IPS-20b (cell line): Measurements from ENCODE around the gene PCBP4.
"Not testable (repeated sequence)": the region's sequence is repeated elsewhere in the genome, so short reads cannot be mapped to it uniquely, and the experiment has no call there.

ENCODE experiments used
- H3K27ac ChIP-seq: one replicate; pipeline ENCODE4 v1.5.1; 2013; ENCODE audit warnings: low read length
- H3K27me3 ChIP-seq: 2 replicates; pipeline ENCODE4 v1.6.1; 2013; ENCODE audit warnings: mild to moderate bottlenecking, low read length, inconsistent platforms; ENCODE audit not compliant: insufficient read depth
- H3K36me3 ChIP-seq: 2 replicates; pipeline ENCODE4 v1.6.1; 2013; ENCODE audit warnings: low read depth, mild to moderate bottlenecking, inconsistent platforms, low read length, moderate library complexity; ENCODE audit not compliant: insufficient read depth
- H3K4me1 ChIP-seq: 2 replicates; pipeline ENCODE4 v1.6.1; 2013; ENCODE audit warnings: mild to moderate bottlenecking, control low read depth, inconsistent platforms, low read length, moderate library complexity; ENCODE audit not compliant: insufficient read depth
- H3K4me3 ChIP-seq: 2 replicates; pipeline ENCODE4 v1.5.1; 2013; ENCODE audit warnings: mild to moderate bottlenecking, low read length, inconsistent platforms
- H3K9ac ChIP-seq: 2 replicates; pipeline ENCODE4 v1.6.1; 2013; ENCODE audit warnings: low read depth, mild to moderate bottlenecking, inconsistent platforms, low read length, moderate library complexity
- H3K9me3 ChIP-seq: 2 replicates; pipeline ENCODE4 v1.6.1; 2013; ENCODE audit warnings: mild to moderate bottlenecking, low read depth, low read length, inconsistent platforms; ENCODE audit not compliant: insufficient read depth

PCBP4 gene

GRCh38 chr3:51928981-51929380, 38.3 kb downstream of the PCBP4 start:
- not testable (repeated sequence) for H3K4me1 ChIP-seq, H3K9ac ChIP-seq, H3K27ac ChIP-seq, H3K9me3 ChIP-seq, H3K4me3 ChIP-seq, H3K27me3 ChIP-seq
- H3K36me3 ChIP-seq: peaks cover 21% of the 10 kb centered on the region

- no peaks in the 10 kb centered on the region for H3K27me3 ChIP-seq
- H3K9me3 ChIP-seq: no peaks in the 10 kb centered on the region
- H3K27ac ChIP-seq: no peak overlapping the region
- peaks cover 15% of the 10 kb centered on the region for H3K36me3 ChIP-seq
- no peaks in the 10 kb centered on the region for H3K4me1 ChIP-seq
- no peak overlapping the region for H3K9ac ChIP-seq
- H3K4me3 ChIP-seq: no peak overlapping the region
Measured at GRCh38 chr3:51928438-51928837, 38.8 kb downstream of the PCBP4 start.

GRCh38 chr3:51927061-51927977, 39.9 kb downstream of the PCBP4 start:
- Histone ChIP-seq H3K27ac (no peak overlapping the region), H3K36me3 (peaks cover 5% of the 10 kb centered on the region; the same call in 1 of the 2 replicates), H3K27me3 (no peaks in the 10 kb centered on the region), H3K9me3 (no peaks in the 10 kb centered on the region), H3K9ac (no peak overlapping the region), H3K4me1 (no peaks in the 10 kb centered on the region), H3K4me3 (no peak overlapping the region)

GRCh38 chr3:51921081-51921578, 46.1 kb downstream of the PCBP4 start:
- Histone ChIP-seq H3K9ac (no peak overlapping the region), H3K4me1 (peaks cover 1% of the 10 kb centered on the region; the same call in 1 of the 2 replicates), H3K27ac (no peak overlapping the region), H3K9me3 (no peaks in the 10 kb centered on the region), H3K36me3 (no peaks in the 10 kb centered on the region), H3K27me3 (no peaks in the 10 kb centered on the region), H3K4me3 (no peak overlapping the region)

- no peak overlapping the region for H3K9ac ChIP-seq
- no peak overlapping the region for H3K4me3 ChIP-seq
- H3K27me3 ChIP-seq: no peaks in the 10 kb centered on the region
- H3K9me3 ChIP-seq: no peaks in the 10 kb centered on the region
- no peaks in the 10 kb centered on the region for H3K36me3 ChIP-seq
- no peak overlapping the region for H3K27ac ChIP-seq
- peaks cover 9% of the 10 kb centered on the region; the same call in 1 of the 2 replicates for H3K4me1 ChIP-seq
Measured at GRCh38 chr3:51916418-51916817, 50.8 kb downstream of the PCBP4 start.

GRCh38 chr3:51908026-51908425, 59.2 kb downstream of the PCBP4 start:
- Histone ChIP-seq H3K27ac (no peak overlapping the region), H3K9ac (no peak overlapping the region), H3K4me1 (no peaks in the 10 kb centered on the region), H3K27me3 (no peaks in the 10 kb centered on the region), H3K36me3 (no peaks in the 10 kb centered on the region), H3K4me3 (no peak overlapping the region), H3K9me3 (no peaks in the 10 kb centered on the region)
